ENCODE data around the gene ADIPOQ.
"Not testable (repeated sequence)": the region's sequence is repeated elsewhere in the genome, so short reads cannot be mapped to it uniquely, and the experiment has no call there.

ADIPOQ gene

GRCh38 chr3:186832276-186832675 is 10.2 kb upstream of the ADIPOQ start:
- Histone ChIP-seq H3K27ac (ENCODE audit: low read depth, low read length) (no peak overlapping the region), H3K4me1 (ENCODE audit: control insufficient read depth, insufficient read depth, low read length) (no peaks in the 10 kb centered on the region), H3K4me3 (ENCODE audit: low read length) (no peak overlapping the region), H3K27me3 (ENCODE audit: control insufficient read depth, insufficient read depth, low read length) (peaks cover 13% of the 10 kb centered on the region), H3K36me3 (ENCODE audit: control insufficient read depth, insufficient read depth, low read length) (no peaks in the 10 kb centered on the region), H3K9ac (ENCODE audit: low read length) (no peak overlapping the region)

DNA sequence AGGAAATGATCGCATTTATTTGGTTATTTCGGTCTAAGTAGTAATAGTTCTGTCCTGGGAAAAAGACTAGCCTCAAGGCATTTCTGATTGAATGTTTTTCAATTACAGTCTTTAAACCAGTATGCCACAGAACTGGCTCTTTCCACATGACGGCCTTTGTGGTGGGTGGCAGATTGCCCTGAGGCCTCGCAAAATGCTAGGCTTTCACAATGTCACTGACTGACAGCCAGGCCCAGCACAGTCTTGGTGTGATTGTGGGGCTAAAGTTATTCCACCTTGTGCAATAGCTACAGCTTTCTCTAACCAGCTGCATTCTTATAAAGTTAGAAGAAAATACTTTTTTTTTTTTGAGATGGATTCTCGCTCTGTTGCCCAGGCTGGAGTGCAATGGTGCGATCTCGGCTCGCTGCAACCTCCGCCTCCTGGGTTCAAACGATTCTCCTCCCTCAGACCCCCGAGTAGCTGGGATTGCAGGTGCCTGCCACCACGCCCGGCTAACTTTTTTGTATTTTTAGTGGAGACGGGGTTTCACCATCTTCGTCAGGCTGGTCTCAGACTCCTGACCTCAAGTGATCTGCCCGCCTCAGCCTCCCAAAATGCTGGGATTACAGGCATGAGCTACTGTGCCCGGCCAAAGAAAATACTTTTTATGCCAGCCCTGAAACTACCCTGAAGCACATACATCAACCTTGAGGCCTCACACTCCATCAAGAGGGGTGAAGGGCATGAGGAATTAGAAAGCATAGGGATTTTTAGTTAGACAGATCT is 2.5 kb upstream of the ADIPOQ start:
- Histone ChIP-seq H3K36me3 (ENCODE audit: control insufficient read depth, insufficient read depth, low read length) (no peaks in the 10 kb centered on the region), H3K27me3 (ENCODE audit: control insufficient read depth, insufficient read depth, low read length) (no peaks in the 10 kb centered on the region), H3K4me3 (ENCODE audit: low read length) (no peak overlapping the region), H3K9ac (ENCODE audit: low read length) (no peak overlapping the region), H3K4me1 (ENCODE audit: control insufficient read depth, insufficient read depth, low read length) (no peaks in the 10 kb centered on the region), H3K27ac (ENCODE audit: low read depth, low read length) (no peak overlapping the region)

GRCh38 chr3:186841620-186842019 is 890 bp upstream of the ADIPOQ start:
- H3K4me3 ChIP-seq (ENCODE audit: low read length) = no peak overlapping the region
- no peaks in the 10 kb centered on the region for H3K4me1 ChIP-seq (ENCODE audit: control insufficient read depth, insufficient read depth, low read length)
- H3K27me3 ChIP-seq (ENCODE audit: control insufficient read depth, insufficient read depth, low read length) = no peaks in the 10 kb centered on the region
- no peak overlapping the region for H3K9ac ChIP-seq (ENCODE audit: low read length)
- no peak overlapping the region for H3K27ac ChIP-seq (ENCODE audit: low read depth, low read length)
- no peaks in the 10 kb centered on the region for H3K36me3 ChIP-seq (ENCODE audit: control insufficient read depth, insufficient read depth, low read length)

DNA sequence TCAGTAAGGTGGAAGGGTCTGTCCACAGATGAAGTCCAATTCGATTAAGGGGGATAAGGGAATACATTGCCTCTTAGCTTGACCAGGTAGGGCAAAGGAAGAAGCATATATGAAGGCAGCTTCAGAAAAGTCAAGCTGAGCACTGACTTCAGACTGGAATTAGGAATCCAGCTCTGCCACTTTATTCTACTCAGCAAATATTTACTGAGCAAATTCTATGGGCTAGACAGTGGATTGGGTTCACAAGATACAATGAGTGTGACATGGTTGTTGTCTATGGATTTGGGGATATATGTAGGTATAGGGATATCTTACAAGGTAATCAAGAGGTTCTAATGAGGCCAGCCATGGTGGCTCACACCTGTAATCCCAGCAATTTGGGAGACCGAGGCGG is 526 bp downstream of the ADIPOQ start:
- no peaks in the 10 kb centered on the region for H3K27me3 ChIP-seq (ENCODE audit: control insufficient read depth, insufficient read depth, low read length)
- no peaks in the 10 kb centered on the region for H3K36me3 ChIP-seq (ENCODE audit: control insufficient read depth, insufficient read depth, low read length)
- no peak overlapping the region for H3K4me3 ChIP-seq (ENCODE audit: low read length)
- no peak overlapping the region for H3K27ac ChIP-seq (ENCODE audit: low read depth, low read length)
- H3K9ac ChIP-seq (ENCODE audit: low read length) = no peak overlapping the region
- H3K4me1 ChIP-seq (ENCODE audit: control insufficient read depth, insufficient read depth, low read length) = no peaks in the 10 kb centered on the region

- H3K9ac ChIP-seq (ENCODE audit: low read length) = no peak overlapping the region
These were observed 2.4 kb downstream of the ADIPOQ start for GRCh38 chr3:186844908-186845307.

DNA sequence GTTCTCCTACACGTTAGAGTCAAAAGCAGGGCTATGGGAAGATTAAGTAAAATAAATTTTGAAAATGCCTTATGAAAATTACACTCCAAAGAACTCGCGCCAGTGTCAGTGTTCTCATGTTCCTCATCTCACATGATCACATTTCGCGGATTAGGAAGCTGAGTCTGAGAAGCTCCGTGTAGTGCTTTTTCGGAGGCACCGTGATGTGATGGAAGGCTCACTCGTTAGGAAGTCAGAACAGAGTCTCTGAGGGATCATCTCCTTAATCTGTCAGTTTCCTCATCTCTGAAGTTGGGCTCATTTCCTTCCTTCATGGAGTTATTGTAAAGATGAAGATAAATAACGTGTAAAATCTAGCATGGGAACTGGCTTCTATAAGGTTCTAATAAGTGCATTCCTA is 3.2 kb downstream of the ADIPOQ start:
- Histone ChIP-seq H3K27ac (ENCODE audit: low read depth, low read length) (no peak overlapping the region), H3K36me3 (ENCODE audit: control insufficient read depth, insufficient read depth, low read length) (no peaks in the 10 kb centered on the region), H3K4me1 (ENCODE audit: control insufficient read depth, insufficient read depth, low read length) (no peaks in the 10 kb centered on the region), H3K4me3 (ENCODE audit: low read length) (no peak overlapping the region), H3K9ac (ENCODE audit: low read length) (no peak overlapping the region), H3K27me3 (ENCODE audit: control insufficient read depth, insufficient read depth, low read length) (no peaks in the 10 kb centered on the region)

More at GRCh38 chr3:186844908-186845307, 2.4 kb downstream of the ADIPOQ start:
- no peaks in the 10 kb centered on the region for H3K36me3 ChIP-seq (ENCODE audit: control insufficient read depth, insufficient read depth, low read length)
- H3K4me3 ChIP-seq (ENCODE audit: low read length) = no peak overlapping the region
- no peaks in the 10 kb centered on the region for H3K4me1 ChIP-seq (ENCODE audit: control insufficient read depth, insufficient read depth, low read length)
- no peaks in the 10 kb centered on the region for H3K27me3 ChIP-seq (ENCODE audit: control insufficient read depth, insufficient read depth, low read length)
- H3K27ac ChIP-seq (ENCODE audit: low read depth, low read length) = no peak overlapping the region

DNA sequence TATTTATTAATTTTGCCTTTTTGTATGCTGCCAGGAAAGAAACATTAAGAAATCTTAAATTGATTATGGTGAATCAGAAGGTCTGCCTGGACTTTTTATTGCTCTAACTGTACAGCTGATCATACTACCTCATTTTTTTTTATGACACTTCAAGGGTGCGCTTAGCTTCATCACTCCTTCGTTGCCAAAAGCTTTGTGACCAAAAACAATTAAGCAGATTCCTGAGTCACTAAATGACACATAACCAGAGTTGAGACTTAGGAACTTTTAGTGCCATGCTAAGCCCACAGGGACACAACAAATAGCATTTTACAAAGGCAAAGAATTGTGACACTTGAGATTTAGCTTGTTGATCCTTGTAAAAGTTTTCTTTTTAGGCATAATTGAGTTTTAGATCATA is 4.9 kb downstream of the ADIPOQ start:
- H3K27ac ChIP-seq (ENCODE audit: low read depth, low read length) = no peak overlapping the region
- no peak overlapping the region for H3K9ac ChIP-seq (ENCODE audit: low read length)
- H3K27me3 ChIP-seq (ENCODE audit: control insufficient read depth, insufficient read depth, low read length) = no peaks in the 10 kb centered on the region
- H3K36me3 ChIP-seq (ENCODE audit: control insufficient read depth, insufficient read depth, low read length) = no peaks in the 10 kb centered on the region
- H3K4me3 ChIP-seq (ENCODE audit: low read length) = no peak overlapping the region
- no peaks in the 10 kb centered on the region for H3K4me1 ChIP-seq (ENCODE audit: control insufficient read depth, insufficient read depth, low read length)

DNA sequence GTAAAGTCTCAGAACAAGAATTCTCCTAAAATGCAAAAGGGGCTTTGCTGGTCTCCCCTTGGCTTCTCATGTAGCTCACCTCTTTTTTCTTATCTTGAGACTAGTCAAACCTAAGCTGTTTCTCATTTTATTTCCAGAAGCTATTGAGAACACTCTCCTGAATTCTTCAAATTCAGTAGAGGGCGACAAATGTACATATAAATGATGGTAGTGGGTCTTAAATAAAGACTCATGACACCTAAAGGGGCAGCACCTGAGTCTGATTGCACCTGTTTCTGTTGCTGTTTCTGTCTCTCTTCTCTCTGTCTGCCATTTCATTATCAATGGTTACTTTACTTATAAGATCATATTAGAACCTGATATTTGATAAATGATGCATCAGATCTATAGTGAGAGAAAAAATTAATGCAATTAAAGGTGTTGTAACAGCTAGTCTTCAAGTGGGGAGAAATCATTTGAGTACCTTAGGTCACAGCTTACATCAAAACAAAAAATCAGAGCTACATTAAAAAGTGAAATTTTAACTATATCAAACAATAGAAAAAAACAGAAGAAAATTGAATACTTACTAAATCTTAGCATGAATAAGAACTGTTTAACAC is 7.0 kb downstream of the ADIPOQ start:
- Histone ChIP-seq H3K27ac (ENCODE audit: low read depth, low read length) (no peak overlapping the region), H3K4me3 (ENCODE audit: low read length) (no peak overlapping the region), H3K36me3 (ENCODE audit: control insufficient read depth, insufficient read depth, low read length) (no peaks in the 10 kb centered on the region), H3K4me1 (ENCODE audit: control insufficient read depth, insufficient read depth, low read length) (no peaks in the 10 kb centered on the region), H3K9ac (ENCODE audit: low read length) (no peak overlapping the region), H3K27me3 (ENCODE audit: control insufficient read depth, insufficient read depth, low read length) (no peaks in the 10 kb centered on the region)

- H3K9ac ChIP-seq (ENCODE audit: low read length); H3K36me3 ChIP-seq (ENCODE audit: control insufficient read depth, insufficient read depth, low read length); H3K4me1 ChIP-seq (ENCODE audit: control insufficient read depth, insufficient read depth, low read length); H3K27me3 ChIP-seq (ENCODE audit: control insufficient read depth, insufficient read depth, low read length); H3K27ac ChIP-seq (ENCODE audit: low read depth, low read length); H3K4me3 ChIP-seq (ENCODE audit: low read length): not testable (repeated sequence)
These were observed 9.3 kb downstream of the ADIPOQ start for GRCh38 chr3:186851835-186852234.

DNA sequence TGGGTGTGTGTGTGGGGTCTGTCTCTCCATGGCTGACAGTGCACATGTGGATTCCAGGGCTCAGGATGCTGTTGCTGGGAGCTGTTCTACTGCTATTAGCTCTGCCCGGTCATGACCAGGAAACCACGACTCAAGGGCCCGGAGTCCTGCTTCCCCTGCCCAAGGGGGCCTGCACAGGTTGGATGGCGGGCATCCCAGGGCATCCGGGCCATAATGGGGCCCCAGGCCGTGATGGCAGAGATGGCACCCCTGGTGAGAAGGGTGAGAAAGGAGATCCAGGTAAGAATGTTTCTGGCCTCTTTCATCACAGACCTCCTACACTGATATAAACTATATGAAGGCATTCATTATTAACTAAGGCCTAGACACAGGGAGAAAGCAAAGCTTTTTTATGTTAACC is 10.5 kb downstream of the ADIPOQ start:
- H3K27ac ChIP-seq (ENCODE audit: low read depth, low read length) = no peak overlapping the region
- no peaks in the 10 kb centered on the region for H3K27me3 ChIP-seq (ENCODE audit: control insufficient read depth, insufficient read depth, low read length)
- no peaks in the 10 kb centered on the region for H3K36me3 ChIP-seq (ENCODE audit: control insufficient read depth, insufficient read depth, low read length)
- no peaks in the 10 kb centered on the region for H3K4me1 ChIP-seq (ENCODE audit: control insufficient read depth, insufficient read depth, low read length)
- H3K4me3 ChIP-seq (ENCODE audit: low read length) = no peak overlapping the region
- H3K9ac ChIP-seq (ENCODE audit: low read length) = no peak overlapping the region

- no peaks in the 10 kb centered on the region for H3K4me1 ChIP-seq (ENCODE audit: control insufficient read depth, insufficient read depth, low read length)
These were observed 11.6 kb downstream of the ADIPOQ start for GRCh38 chr3:186854146-186854545.

GRCh38 chr3:186854954-186855353 is 12.4 kb downstream of the ADIPOQ start:
- Histone ChIP-seq H3K4me3 (ENCODE audit: low read length) (no peak overlapping the region), H3K4me1 (ENCODE audit: control insufficient read depth, insufficient read depth, low read length) (no peaks in the 10 kb centered on the region), H3K36me3 (ENCODE audit: control insufficient read depth, insufficient read depth, low read length) (no peaks in the 10 kb centered on the region), H3K27me3 (ENCODE audit: control insufficient read depth, insufficient read depth, low read length) (no peaks in the 10 kb centered on the region), H3K27ac (ENCODE audit: low read depth, low read length) (no peak overlapping the region), H3K9ac (ENCODE audit: low read length) (no peak overlapping the region)

More at GRCh38 chr3:186854146-186854545, 11.6 kb downstream of the ADIPOQ start:
- Histone ChIP-seq H3K27ac (ENCODE audit: low read depth, low read length) (no peak overlapping the region), H3K27me3 (ENCODE audit: control insufficient read depth, insufficient read depth, low read length) (no peaks in the 10 kb centered on the region), H3K9ac (ENCODE audit: low read length) (no peak overlapping the region), H3K36me3 (ENCODE audit: control insufficient read depth, insufficient read depth, low read length) (no peaks in the 10 kb centered on the region), H3K4me3 (ENCODE audit: low read length) (no peak overlapping the region)

DNA sequence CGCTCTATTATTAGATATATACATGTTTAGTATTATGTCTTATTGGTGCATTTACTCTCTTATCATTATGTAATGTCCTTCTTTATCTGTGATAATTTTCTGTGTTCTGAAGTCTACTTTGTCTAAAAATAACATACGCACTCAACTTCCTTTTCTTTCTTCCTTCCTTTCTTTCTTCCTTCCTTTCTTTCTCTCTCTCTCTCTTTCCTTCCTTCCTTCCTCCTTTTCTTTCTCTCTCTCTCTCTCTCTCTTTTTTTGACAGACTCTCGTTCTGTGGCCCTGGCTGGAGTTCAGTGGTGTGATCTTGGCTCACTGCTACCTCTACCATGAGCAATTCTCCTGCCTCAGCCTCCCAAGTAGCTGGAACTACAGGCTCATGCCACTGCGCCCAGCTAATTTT is 15.2 kb downstream of the ADIPOQ start:
- Histone ChIP-seq H3K9ac (ENCODE audit: low read length) (no peak overlapping the region), H3K4me3 (ENCODE audit: low read length) (no peak overlapping the region), H3K36me3 (ENCODE audit: control insufficient read depth, insufficient read depth, low read length) (no peaks in the 10 kb centered on the region), H3K27ac (ENCODE audit: low read depth, low read length) (no peak overlapping the region), H3K4me1 (ENCODE audit: control insufficient read depth, insufficient read depth, low read length) (no peaks in the 10 kb centered on the region), H3K27me3 (ENCODE audit: control insufficient read depth, insufficient read depth, low read length) (no peaks in the 10 kb centered on the region)
